Measurements from ENCODE around the gene RLIM.

RLIM gene

DNA sequence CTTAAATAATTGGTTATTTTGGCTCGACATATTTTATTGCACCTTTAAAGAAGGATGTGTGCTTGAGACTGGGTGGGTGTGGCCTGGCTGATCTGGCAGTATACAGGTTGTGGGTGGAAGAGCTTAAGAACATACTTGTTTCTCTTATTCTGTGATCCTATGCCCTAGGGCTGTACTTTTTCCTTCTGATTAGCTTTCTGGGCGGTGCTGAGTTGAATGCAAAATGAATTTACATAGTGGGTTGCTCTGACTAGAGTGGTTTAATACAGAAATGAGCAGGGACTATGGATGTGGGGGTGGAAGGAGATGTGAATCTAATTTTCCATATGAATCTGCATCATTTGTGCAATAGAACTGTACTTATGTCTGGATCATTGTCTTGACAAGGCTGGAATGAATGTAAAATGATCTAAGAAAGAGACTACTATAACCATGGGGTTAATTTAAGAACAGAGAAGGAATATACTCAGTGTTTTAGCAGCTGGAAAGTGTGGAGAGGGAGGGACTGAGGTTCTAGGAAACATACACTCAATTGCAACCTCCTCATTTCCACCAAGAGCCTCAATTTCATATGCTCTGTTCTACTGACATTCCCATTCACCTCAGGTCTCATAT is 73.7 kb downstream of the RLIM start:
- ChIA-PET CTCF (interaction anchor here (0.8 to 2.1 kb wide), 3 partner anchors 11 to 172 kb away, joined by 3 to 18 read pairs (median 3); no protein-coding TSS in a partner anchor), POLR2A (no interaction called here)
- no peak for DNase-seq (ENCODE audit: low read depth, low spot score)
- TF ChIP-seq, protein P1, sequence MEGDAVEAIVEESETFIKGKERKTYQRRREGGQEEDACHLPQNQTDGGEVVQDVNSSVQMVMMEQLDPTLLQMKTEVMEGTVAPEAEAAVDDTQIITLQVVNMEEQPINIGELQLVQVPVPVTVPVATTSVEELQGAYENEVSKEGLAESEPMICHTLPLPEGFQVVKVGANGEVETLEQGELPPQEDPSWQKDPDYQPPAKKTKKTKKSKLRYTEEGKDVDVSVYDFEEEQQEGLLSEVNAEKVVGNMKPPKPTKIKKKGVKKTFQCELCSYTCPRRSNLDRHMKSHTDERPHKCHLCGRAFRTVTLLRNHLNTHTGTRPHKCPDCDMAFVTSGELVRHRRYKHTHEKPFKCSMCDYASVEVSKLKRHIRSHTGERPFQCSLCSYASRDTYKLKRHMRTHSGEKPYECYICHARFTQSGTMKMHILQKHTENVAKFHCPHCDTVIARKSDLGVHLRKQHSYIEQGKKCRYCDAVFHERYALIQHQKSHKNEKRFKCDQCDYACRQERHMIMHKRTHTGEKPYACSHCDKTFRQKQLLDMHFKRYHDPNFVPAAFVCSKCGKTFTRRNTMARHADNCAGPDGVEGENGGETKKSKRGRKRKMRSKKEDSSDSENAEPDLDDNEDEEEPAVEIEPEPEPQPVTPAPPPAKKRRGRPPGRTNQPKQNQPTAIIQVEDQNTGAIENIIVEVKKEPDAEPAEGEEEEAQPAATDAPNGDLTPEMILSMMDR (IDR thresholded peaks at IDR 0.05; ENCODE audit: insufficient read depth, low read length, missing control alignments) = no peak
- no peak overlapping the region for H3K4me3 ChIP-seq (ENCODE audit: low read depth, low read length)

DNA sequence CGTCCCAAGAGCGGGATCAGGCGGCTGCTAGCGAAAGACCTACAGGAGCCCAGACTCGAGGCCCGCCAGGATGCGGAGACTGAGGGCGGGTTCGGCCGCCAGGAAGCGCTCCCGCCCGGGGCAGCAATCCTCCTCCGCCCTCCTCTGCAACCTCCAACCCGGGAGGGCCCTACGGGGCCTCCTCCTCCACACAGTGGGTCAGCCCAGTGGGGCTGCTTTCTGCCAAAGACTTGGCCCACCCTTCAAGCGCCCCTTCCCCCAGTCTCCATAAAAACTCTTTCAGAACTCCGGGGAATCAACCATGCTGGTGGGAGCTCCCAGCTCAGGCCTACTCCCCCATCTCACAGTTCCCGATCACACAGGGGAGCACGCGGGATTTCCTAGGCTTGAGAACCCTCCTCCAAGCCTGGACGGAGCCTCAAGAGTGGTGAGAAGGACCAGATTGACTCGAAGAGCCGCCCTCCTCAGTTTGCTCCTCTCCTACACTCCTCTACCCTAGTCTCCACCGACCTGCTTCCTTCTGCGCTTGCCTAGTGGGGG is 77.5 kb downstream of the RLIM start:
- peak overlapping the region; percentile 49 for H3K4me3 ChIP-seq (ENCODE audit: low read depth, low read length)
- ChIA-PET POLR2A (interaction anchor here (1.2 to 2.2 kb wide), 2 partner anchors 8 to 15 kb away, joined by 3 to 8 read pairs; no protein-coding TSS in a partner anchor), CTCF (interaction anchor here (0.8 kb wide), 1 partner anchor 15 kb away, joined by 3 read pairs; no protein-coding TSS in a partner anchor)
- DNase-seq (ENCODE audit: low read depth, low spot score) = no peak
- TF ChIP-seq, protein P1 (IDR thresholded peaks at IDR 0.05; ENCODE audit: insufficient read depth, low read length, missing control alignments) = no peak

DNA sequence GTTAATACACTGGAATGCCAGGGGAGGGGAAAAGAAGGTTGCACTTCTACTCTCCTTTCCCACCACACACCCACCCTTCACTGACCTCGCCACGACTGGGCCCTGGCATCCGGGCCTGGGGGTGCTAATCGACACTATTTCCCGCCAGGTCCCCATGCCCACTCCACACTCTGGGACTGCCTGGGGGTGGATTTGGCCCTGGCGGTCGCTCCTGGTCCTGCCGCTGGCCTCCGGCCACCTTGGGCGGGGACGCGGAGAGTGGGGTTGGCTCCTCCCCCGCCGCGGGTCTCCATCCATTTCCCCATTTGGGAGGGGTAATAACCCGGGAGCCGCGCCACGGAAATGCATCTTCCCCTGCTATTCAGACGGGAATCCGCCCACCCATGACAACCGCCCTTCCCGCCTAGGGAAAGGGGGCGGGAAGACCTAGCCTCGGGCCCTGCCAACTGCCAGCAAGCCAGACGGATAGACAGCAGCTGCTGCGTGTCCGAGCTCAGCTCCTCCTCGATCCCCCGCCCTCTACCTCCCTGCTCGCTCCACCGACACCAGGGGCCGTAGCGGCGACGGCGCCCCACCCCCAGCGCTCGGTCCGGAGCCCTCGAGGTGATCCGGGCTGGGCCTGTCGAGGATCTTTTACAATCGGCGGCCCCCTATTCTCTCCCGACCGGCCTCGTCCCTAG is 78.1 kb downstream of the RLIM start:
- peak overlapping the region; percentile 49 for H3K4me3 ChIP-seq (ENCODE audit: low read depth, low read length)
- CTCF ChIA-PET = interaction anchor here (0.8 to 3.5 kb wide), 2 partner anchors 14 to 153 kb away, joined by 3 to 26 read pairs; no protein-coding TSS in a partner anchor

DNA sequence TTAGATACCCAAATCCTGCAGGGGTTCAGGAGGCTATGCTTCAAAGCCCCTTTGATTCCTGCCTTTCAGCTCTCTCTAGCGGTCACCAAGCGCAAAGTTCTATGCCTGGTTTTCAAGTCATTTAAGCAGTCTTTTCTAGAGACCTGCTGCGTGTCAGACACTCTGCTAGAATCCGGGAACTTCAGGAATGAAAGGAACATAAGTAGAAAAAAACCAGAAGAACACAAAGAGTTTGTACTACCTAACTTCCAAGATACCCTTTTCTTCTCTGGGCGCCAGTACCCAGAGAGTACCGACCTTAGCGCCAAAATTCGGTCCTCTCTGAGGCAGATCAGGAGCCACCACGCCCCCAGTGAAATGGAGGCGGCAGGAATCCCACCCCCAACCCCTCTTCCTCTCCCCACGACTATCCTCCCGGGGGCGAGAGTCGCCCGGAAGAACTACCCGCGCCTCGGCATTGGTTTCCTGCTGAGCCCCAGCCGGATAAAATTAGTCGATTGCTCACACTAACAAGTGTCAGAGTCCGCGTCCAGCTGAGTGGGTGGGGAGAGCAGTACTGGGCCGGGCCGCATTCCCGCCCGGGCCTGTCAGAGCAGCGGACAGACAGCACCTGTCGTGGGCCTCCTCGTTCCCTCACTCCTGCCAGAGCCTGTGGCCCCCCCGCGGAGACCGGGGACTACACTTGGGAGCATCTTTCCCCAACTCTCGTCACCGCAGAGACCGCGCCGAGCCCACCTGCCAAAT is 78.8 kb downstream of the RLIM start:
- TF ChIP-seq, protein P1 (IDR thresholded peaks at IDR 0.05; ENCODE audit: insufficient read depth, low read length, missing control alignments) = peak; percentile 35
- ChIA-PET POLR2A (interaction anchor here (1.2 to 2.2 kb wide), 2 partner anchors 9 to 13 kb away, joined by 3 to 8 read pairs; no protein-coding TSS in a partner anchor), CTCF (interaction anchor here (0.8 to 3.5 kb wide), 9 partner anchors 8 to 156 kb away, joined by 3 to 26 read pairs (median 4); no protein-coding TSS in a partner anchor)
- peak overlapping the region; percentile 49 for H3K4me3 ChIP-seq (ENCODE audit: low read depth, low read length)
- no peak for DNase-seq (ENCODE audit: low read depth, low spot score)

More for the DNA sequence above, 78.1 kb downstream of the RLIM start:
- no peak for DNase-seq (ENCODE audit: low read depth, low spot score)
- POLR2A ChIA-PET = interaction anchor here (1.2 to 2.2 kb wide), 2 partner anchors 9 to 14 kb away, joined by 3 to 8 read pairs; no protein-coding TSS in a partner anchor
- TF ChIP-seq, protein P1 (IDR thresholded peaks at IDR 0.05; ENCODE audit: insufficient read depth, low read length, missing control alignments) = peak; percentile 54
